Measurements from ENCODE around the gene OR5AC2.

GRCh38 chr3:98136631-98137030, 49.7 kb downstream of the OR5AC2 start:
- TF ChIP-seq, protein P1, sequence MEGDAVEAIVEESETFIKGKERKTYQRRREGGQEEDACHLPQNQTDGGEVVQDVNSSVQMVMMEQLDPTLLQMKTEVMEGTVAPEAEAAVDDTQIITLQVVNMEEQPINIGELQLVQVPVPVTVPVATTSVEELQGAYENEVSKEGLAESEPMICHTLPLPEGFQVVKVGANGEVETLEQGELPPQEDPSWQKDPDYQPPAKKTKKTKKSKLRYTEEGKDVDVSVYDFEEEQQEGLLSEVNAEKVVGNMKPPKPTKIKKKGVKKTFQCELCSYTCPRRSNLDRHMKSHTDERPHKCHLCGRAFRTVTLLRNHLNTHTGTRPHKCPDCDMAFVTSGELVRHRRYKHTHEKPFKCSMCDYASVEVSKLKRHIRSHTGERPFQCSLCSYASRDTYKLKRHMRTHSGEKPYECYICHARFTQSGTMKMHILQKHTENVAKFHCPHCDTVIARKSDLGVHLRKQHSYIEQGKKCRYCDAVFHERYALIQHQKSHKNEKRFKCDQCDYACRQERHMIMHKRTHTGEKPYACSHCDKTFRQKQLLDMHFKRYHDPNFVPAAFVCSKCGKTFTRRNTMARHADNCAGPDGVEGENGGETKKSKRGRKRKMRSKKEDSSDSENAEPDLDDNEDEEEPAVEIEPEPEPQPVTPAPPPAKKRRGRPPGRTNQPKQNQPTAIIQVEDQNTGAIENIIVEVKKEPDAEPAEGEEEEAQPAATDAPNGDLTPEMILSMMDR (IDR thresholded peaks at IDR 0.05; ENCODE audit: low read depth, low read length): no peak
- TF ChIP-seq POLR2A (IDR thresholded peaks at IDR 0.05; ENCODE audit: extremely low read depth, insufficient read length) (no peak), MYC (IDR thresholded peaks at IDR 0.05; ENCODE audit: low read depth, low read length) (no peak)
- TF ChIP-seq, protein P2, sequence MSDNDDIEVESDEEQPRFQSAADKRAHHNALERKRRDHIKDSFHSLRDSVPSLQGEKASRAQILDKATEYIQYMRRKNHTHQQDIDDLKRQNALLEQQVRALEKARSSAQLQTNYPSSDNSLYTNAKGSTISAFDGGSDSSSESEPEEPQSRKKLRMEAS (IDR thresholded peaks at IDR 0.05; ENCODE audit: low read depth, low read length): no peak
